Smooth muscle cell (in vitro differentiated cells): ENCODE data around the gene MAP4K4. TPM values are rescaled to one million over a fixed set of nuclear protein-coding genes. Genes with fewer than 3 reads are reported as not detected.
A peak's percentile ranks its signal among the peaks of the same experiment; 100 is the strongest.
"Not testable (repeated sequence)": the region's sequence is repeated elsewhere in the genome, so short reads cannot be mapped to it uniquely, and the experiment has no call there.

ENCODE experiments used
- DNase-seq: peaks from one replicate; lab custom pipeline; 2025; ENCODE audit not compliant: unreplicated experiment; lab: John Stamatoyannopoulos, UW
- H2AFZ ChIP-seq: fragments of 200-600 bp; sonication (generic); 2 replicates; pipeline ENCODE4 v1.6.0; 2016; ENCODE audit warnings: antibody characterized with exemption, low read depth, mild to moderate bottlenecking
- H3F3A ChIP-seq: fragments of 200-600 bp; sonication (generic); 2 replicates; pipeline ENCODE4 v1.6.0; 2017; ENCODE audit warnings: antibody characterized with exemption, low read depth
- H3K27ac ChIP-seq: fragments of 200-600 bp; sonication (generic); 2 replicates; pipeline ENCODE4 v1.5.1; 2016; ENCODE audit warnings: low read depth, mild to moderate bottlenecking
- H3K27me3 ChIP-seq: fragments of 200-600 bp; sonication (generic); 2 replicates; pipeline ENCODE4 v1.6.1; 2016; ENCODE audit warnings: low read depth, mild to moderate bottlenecking
- H3K36me3 ChIP-seq: fragments of 200-600 bp; sonication (generic); 2 replicates; pipeline ENCODE4 v1.5.1; 2016; ENCODE audit warnings: low read depth
- H3K4me1 ChIP-seq: fragments of 200-600 bp; sonication (generic); 2 replicates; pipeline ENCODE4 v1.5.1; 2016; ENCODE audit warnings: low read depth
- H3K4me2 ChIP-seq: fragments of 200-600 bp; sonication (generic); 2 replicates; pipeline ENCODE4 v1.6.0; 2016; ENCODE audit warnings: mild to moderate bottlenecking
- H3K4me3 ChIP-seq: fragments of 200-600 bp; sonication (generic); 2 replicates; pipeline ENCODE4 v1.5.1; 2016; ENCODE audit warnings: mild to moderate bottlenecking
- H3K79me2 ChIP-seq: fragments of 200-600 bp; sonication (generic); 2 replicates; pipeline ENCODE4 v1.6.0; 2016; ENCODE audit warnings: low read depth, mild to moderate bottlenecking
- H3K9ac ChIP-seq: fragments of 200-600 bp; sonication (generic); 2 replicates; pipeline ENCODE4 v1.6.0; 2016; ENCODE audit warnings: low read depth
- H3K9me3 ChIP-seq: fragments of 200-600 bp; sonication (generic); replicated peaks from 2 replicates; pipeline ENCODE4 v1.5.1; 2016; ENCODE audit warnings: low read depth
- H4K20me1 ChIP-seq: fragments of 200-600 bp; sonication (generic); 2 replicates; pipeline ENCODE4 v1.6.0; 2016; ENCODE audit warnings: low read depth
- WGBS: methylation state at CpG from one replicate; pipeline ENCODE4 v1.1.7; 2016; ENCODE audit warnings: low lambda C conversion rate; 5-methylcytosine and 5-hydroxymethylcytosine counted together
- polyA plus RNA-seq: library from polyadenylated mRNA; unstranded; fragments of >200 nt; fragmentation: Nextera tagmentation; extraction: Ambion mirVana; gene quantifications from 2 replicates; pipeline ENCODE4 v1.2.1, GENCODE V29; 2016
- total RNA-seq: library from RNA; depleted of rRNA; stranded (reverse); fragments of >200 nt; gene quantifications from 2 replicates; pipeline ENCODE4 v1.2.3, GENCODE V29; 2014
- TF ChIP-seq, protein P1 (sequence below): fragments of 200-600 bp; sonication (generic); IDR thresholded peaks from 2 replicates; pipeline ENCODE4 v1.5.1; 2017; ENCODE audit warnings: borderline replicate concordance, mild to moderate bottlenecking, antibody characterized with exemption; ENCODE audit not compliant: insufficient read depth, poor library complexity, severe bottlenecking

Gene MAP4K4
- total and polyA plus RNA-seq, 2 experiments from 2014 or later, result 68.9 to 107 TPM

DNA sequence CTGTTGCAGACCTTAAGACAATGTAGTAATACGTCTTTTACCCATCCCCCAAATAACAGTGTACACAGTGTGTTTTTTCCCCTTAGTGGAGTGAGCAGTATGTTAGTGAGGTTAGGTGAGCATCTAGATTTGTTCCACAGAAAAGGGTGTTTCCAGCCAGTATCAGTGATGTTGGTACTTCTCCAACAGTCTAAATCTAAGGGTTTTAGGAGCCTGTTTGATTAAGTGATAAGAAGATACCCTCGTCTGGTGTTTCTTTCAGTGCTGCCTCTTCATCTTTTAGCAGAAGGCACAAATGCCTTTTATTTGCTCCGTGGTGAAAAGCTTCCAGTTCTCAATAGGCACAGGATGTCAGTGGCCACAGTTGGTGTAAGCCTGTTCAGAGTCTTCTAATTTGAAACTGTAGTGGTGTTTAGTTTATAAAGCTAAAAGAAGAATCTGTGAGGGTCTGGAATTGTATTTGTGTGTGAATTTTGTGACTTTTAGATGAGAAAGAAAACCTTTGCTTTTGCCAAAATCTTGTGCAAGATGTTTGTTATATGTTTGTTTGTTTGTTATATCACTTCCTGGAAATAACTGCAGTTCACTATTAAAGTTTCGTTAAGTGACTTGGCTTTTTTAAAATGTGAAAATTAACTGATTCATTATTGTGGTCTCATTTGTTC, 71.2 kb downstream of the MAP4K4 start:
- no peak overlapping the region for H2AFZ ChIP-seq
- H3K4me3 ChIP-seq, result no peak overlapping the region
- H3K36me3 ChIP-seq, result no peaks in the 10 kb centered on the region
- H3K4me1 ChIP-seq, result peaks cover 74% of the 10 kb centered on the region
- H3K9me3 ChIP-seq, result no peaks in the 10 kb centered on the region
- peaks cover 100% of the 10 kb centered on the region for H3K79me2 ChIP-seq
- DNase-seq, result no peak
- peaks cover 100% of the 10 kb centered on the region for H4K20me1 ChIP-seq
- H3K4me2 ChIP-seq, result peak overlapping the region; percentile 73
- H3F3A ChIP-seq, result peaks cover 12% of the 10 kb centered on the region
- WGBS, result 44% methylated on average over 4 of the region's 4 CpGs
- H3K9ac ChIP-seq, result no peak overlapping the region
- no peaks in the 10 kb centered on the region for H3K27me3 ChIP-seq
- TF ChIP-seq, protein P1, sequence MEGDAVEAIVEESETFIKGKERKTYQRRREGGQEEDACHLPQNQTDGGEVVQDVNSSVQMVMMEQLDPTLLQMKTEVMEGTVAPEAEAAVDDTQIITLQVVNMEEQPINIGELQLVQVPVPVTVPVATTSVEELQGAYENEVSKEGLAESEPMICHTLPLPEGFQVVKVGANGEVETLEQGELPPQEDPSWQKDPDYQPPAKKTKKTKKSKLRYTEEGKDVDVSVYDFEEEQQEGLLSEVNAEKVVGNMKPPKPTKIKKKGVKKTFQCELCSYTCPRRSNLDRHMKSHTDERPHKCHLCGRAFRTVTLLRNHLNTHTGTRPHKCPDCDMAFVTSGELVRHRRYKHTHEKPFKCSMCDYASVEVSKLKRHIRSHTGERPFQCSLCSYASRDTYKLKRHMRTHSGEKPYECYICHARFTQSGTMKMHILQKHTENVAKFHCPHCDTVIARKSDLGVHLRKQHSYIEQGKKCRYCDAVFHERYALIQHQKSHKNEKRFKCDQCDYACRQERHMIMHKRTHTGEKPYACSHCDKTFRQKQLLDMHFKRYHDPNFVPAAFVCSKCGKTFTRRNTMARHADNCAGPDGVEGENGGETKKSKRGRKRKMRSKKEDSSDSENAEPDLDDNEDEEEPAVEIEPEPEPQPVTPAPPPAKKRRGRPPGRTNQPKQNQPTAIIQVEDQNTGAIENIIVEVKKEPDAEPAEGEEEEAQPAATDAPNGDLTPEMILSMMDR, result no peak
- peak overlapping the region; percentile 73 for H3K27ac ChIP-seq

DNA sequence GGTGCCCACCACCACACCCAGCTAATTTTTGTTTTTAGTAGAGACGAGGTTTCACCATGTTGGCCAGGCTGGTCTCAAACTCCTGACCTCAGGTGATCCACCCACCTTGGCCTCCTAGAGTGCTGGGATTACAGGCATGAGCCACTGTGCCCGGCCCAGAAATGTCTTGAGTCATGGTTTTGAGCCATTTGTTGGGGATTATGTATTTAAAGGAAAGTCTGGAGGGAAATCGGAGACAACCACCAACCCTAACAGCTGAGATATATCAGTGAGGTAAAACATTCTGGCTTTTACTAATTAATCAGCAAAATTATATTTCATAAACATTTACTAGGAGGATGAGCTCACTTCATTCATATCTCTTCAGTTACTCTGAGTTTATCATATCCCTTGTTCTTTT, 72.2 kb downstream of the MAP4K4 start:
- not testable (repeated sequence) for H3K27me3 ChIP-seq, H3K9me3 ChIP-seq, H2AFZ ChIP-seq, H3K4me3 ChIP-seq, H3K36me3 ChIP-seq, H3K9ac ChIP-seq, DNase-seq, H3K4me2 ChIP-seq
- peaks cover 100% of the 10 kb centered on the region for H4K20me1 ChIP-seq
- peaks cover 100% of the 10 kb centered on the region for H3K79me2 ChIP-seq
- H3K27ac ChIP-seq, result peak overlapping the region; percentile 4
- WGBS, result 39% methylated on average over 3 of the region's 3 CpGs
- peaks cover 64% of the 10 kb centered on the region for H3K4me1 ChIP-seq
- H3F3A ChIP-seq, result peaks cover 12% of the 10 kb centered on the region

DNA sequence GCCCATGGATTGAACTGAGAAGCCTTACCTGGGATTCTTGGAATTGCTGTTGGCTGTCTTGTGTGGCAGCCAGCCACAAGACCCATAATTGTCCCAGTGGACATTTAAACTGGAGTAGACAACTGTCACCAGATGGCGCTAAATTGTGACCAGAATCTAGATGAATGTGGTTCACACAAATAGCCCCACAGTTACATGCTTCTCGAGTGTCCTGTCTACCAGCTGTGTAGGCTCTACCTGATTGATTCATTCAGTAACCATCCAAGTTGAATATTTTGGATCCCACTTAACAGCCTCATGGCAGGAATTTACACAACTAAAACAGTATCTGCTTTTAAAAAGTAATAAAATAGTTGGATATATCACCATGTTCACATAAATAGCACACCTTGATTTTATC, 73.2 kb downstream of the MAP4K4 start:
- DNase-seq, result no peak
- 19% methylated on average over 2 of the region's 2 CpGs for WGBS
- Histone ChIP-seq H3K27me3 (no peaks in the 10 kb centered on the region), H4K20me1 (peaks cover 100% of the 10 kb centered on the region), H3K9me3 (no peaks in the 10 kb centered on the region), H3K36me3 (no peaks in the 10 kb centered on the region), H3K27ac (peak overlapping the region; percentile 61), H3K9ac (no peak overlapping the region), H3F3A (peaks cover 12% of the 10 kb centered on the region), H3K4me2 (peak overlapping the region; percentile 46), H2AFZ (no peak overlapping the region), H3K4me3 (no peak overlapping the region), H3K79me2 (peaks cover 100% of the 10 kb centered on the region), H3K4me1 (peaks cover 54% of the 10 kb centered on the region)
- TF ChIP-seq, protein P1, result peak; percentile 44

DNA sequence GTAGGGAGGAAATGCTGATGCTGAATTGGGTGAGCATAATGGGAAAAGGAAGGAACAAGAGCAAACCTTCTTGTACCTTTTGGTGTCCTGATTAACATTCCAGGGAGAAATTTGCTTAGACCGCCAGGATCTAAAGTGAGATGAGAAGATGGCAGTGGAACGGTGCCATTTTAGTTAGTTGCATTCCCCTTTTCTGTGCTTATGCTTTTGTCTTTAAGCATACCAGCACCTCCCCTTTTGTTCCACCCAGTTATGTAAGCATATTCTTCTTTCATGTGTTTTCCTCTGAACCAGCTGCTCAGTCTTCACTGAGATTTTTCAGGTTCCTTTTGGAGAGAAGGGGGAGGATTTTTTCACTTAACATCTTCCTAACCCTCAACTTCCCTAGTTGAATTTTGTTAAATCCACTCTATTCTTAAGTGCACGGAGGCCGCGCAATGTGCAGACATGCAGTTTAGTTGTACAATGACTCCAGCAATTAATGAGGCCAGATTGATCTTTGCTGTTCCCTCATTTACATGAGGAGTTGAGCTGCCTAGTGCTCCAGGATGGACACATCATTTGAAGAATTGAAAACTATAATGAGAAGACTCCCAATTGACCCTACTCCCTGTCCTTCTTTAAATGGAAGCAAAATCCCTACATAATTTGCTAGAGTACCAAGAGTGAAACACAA, 73.9 kb downstream of the MAP4K4 start:
- H4K20me1 ChIP-seq, result peaks cover 100% of the 10 kb centered on the region

More for the DNA sequence above, 73.9 kb downstream of the MAP4K4 start:
- Histone ChIP-seq H3K9me3 (no peaks in the 10 kb centered on the region), H3K27ac (peak overlapping the region; percentile 61), H3K4me1 (peaks cover 47% of the 10 kb centered on the region), H3K27me3 (no peaks in the 10 kb centered on the region), H3F3A (peaks cover 12% of the 10 kb centered on the region), H3K9ac (no peak overlapping the region), H3K79me2 (peaks cover 100% of the 10 kb centered on the region), H3K4me3 (no peak overlapping the region), H3K36me3 (no peaks in the 10 kb centered on the region), H3K4me2 (peak overlapping the region; percentile 46), H2AFZ (no peak overlapping the region)
- WGBS, result 97% methylated on average over 5 of the region's 5 CpGs
- DNase-seq, result no peak
- TF ChIP-seq, protein P1, result no peak
